Panc1 (cell line): ENCODE measurements around the gene MYL3. TPM values are rescaled to one million over a fixed set of nuclear protein-coding genes. Genes with fewer than 3 reads are reported as not detected.

Experiments
- ATAC-seq: fragments of 200-7000 bp; cut with Tn5 transposase; 2 replicates; pipeline ENCODE4 v1.9.1; 2020; ENCODE audit warnings: mild to moderate bottlenecking, moderate library complexity
- BruUV-seq: library from RNA; stranded (reverse); fragments of 400-500 nt; replicated peaks from 2 replicates; lab custom pipeline; 2021; lab: Mats Ljungman, UMichigan
- CTCF ChIA-PET: fragments of 300-600 bp; sonication (Branson Sonifier 250); formaldehyde crosslinking; loops from one replicate; lab custom pipeline; 2022; ENCODE audit warnings: antibody characterized with exemption; lab: Charles Lee
- POLR2A ChIA-PET: fragments of 300-600 bp; sonication (Branson Sonifier 250); formaldehyde crosslinking; loops from one replicate; lab custom pipeline; 2022; ENCODE audit warnings: antibody characterized with exemption; lab: Charles Lee
- DNase-seq: peaks from one replicate; pipeline ENCODE4 v3.0.0-alpha.2; 2010; ENCODE audit warnings: low read depth, low spot score
- H3K27ac ChIP-seq: 2 replicates; pipeline ENCODE4 v1.5.1; 2011; ENCODE audit warnings: mild to moderate bottlenecking, low read length, inconsistent platforms
- H3K27me3 ChIP-seq: fragments of 200-500 bp; sonication (Bioruptor generic); 2 replicates; pipeline ENCODE4 v1.6.0; 2014; ENCODE audit warnings: low read length, inconsistent platforms; ENCODE audit not compliant: control insufficient read depth, insufficient read depth
- H3K36me3 ChIP-seq: fragments of 200-500 bp; sonication (Bioruptor generic); 2 replicates; pipeline ENCODE4 v1.5.1; 2014; ENCODE audit warnings: inconsistent platforms, mild to moderate bottlenecking, low read length, moderate library complexity; ENCODE audit not compliant: control insufficient read depth, insufficient read depth
- H3K4me1 ChIP-seq: 2 replicates; pipeline ENCODE4 v1.5.1; 2011; ENCODE audit warnings: inconsistent platforms, mild to moderate bottlenecking, low read length, moderate library complexity; ENCODE audit not compliant: control insufficient read depth, insufficient read depth
- H3K4me3 ChIP-seq, 2 experiments: 2 replicates each; pipeline ENCODE4 v1.5.1; 2011 to 2012; ENCODE audit warnings: low read depth in 2 of 2, low read length in 2 of 2, mild to moderate bottlenecking in 2 of 2, inconsistent platforms in 1 of 2, moderate library complexity in 1 of 2
- H3K9me3 ChIP-seq: fragments of 200-500 bp; sonication (Bioruptor generic); 2 replicates; pipeline ENCODE4 v1.5.1; 2014; ENCODE audit warnings: low read depth, mild to moderate bottlenecking, inconsistent platforms, low read length, moderate library complexity; ENCODE audit not compliant: control insufficient read depth, insufficient read depth
- POLR2AphosphoS5 ChIP-seq: IDR thresholded peaks from 2 replicates; pipeline ENCODE4 v1.6.1; 2012; ENCODE audit warnings: mild to moderate bottlenecking, low read depth, low read length, moderate library complexity
- SIN3A ChIP-seq: IDR thresholded peaks from 2 replicates; pipeline ENCODE4 v1.6.1; 2012; ENCODE audit warnings: low read depth, mild to moderate bottlenecking, low read length, moderate library complexity, borderline replicate concordance; ENCODE audit not compliant: insufficient read depth
- TCF7L2 ChIP-seq: IDR thresholded peaks from 2 replicates; pipeline ENCODE4 v1.6.1; 2011; ENCODE audit warnings: mild to moderate bottlenecking, low read depth, low read length, inconsistent platforms
- in situ Hi-C: cut with HindIII; loops from 2 replicates; pipeline ENCODE4 v1.10.0; 2016; ENCODE audit warnings: low sequenced_read_pairs, low pct_unique_long_range_greater_than_20kb
- intact Hi-C: fragments of 100-400 bp; cut with micrococcal nuclease; formaldehyde crosslinking; loops from one replicate; pipeline ENCODE4 v1.10.0; 2022; ENCODE audit not compliant: unreplicated experiment
- total RNA-seq: library from RNA; stranded (reverse); gene quantifications from one replicate; pipeline ENCODE4 v1.2.1, GENCODE V29; 2021; ENCODE audit not compliant: unreplicated experiment
- TF ChIP-seq, protein P1 (sequence below), 2 experiments: IDR thresholded peaks; 2 replicates each; pipeline ENCODE4 v1.6.1; 2011 to 2012; ENCODE audit warnings: low read depth in 2 of 2, control low read depth in 1 of 2, low read length in 1 of 2, mild to moderate bottlenecking in 1 of 2, moderate library complexity in 1 of 2; ENCODE audit not compliant: insufficient read depth in 1 of 2
- TF ChIP-seq, protein P2 (sequence below): fragments of 450-650 bp; IDR thresholded peaks from 2 replicates; pipeline ENCODE4 v1.5.1; 2017; ENCODE audit warnings: mild to moderate bottlenecking

MYL3 gene
- total RNA-seq, 1 experiment from 2014 or later: not detected

DNA sequence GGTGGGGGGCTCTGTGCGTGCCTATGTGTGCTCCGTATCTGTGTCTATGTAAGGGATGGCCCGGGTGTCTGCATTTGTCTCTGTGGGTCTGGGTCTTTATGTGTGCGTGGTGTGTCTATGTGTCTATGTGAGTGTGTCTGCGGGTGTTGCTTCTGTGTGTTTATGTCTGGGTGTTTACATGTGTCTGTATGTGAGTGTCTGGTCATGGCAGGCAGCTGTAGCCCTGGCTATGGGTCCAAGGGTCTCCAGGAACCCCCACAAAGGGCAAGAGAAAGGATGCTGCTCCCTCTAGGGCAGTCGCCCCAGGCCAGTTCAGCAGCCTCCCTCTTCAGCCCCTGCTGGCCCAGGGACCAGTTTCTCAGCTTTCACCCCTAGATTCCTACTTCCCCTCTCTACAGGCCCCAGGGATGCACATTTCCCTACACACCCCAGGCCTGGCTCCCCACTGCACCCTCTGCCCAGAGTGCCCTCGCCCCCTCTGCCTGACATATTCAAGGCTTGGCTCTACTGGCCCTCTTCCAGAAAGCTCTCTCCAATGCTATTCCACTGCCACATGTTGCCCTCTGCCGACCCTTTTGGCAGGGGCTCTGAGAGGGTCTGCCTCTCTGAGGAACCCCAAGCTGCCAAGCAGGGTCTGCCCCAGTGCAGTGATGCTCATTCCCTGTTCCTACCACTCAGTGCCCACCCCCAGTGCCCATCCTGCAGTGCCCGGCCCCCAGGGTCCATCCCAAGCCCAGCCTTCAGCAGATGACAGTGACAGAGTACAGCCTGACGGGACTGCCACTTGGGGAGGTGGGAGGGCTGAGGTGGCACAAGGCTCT is 1.0 kb upstream of the MYL3 start:
- H3K9me3 ChIP-seq: no peaks in the 10 kb centered on the region
- DNase-seq: no peak
- in situ Hi-C loops (no loop called here), intact Hi-C loops (no loop called here)
- ChIA-PET CTCF (no interaction called here), POLR2A (no interaction called here)
- no TSS peak for BruUV-seq
- H3K27me3 ChIP-seq: no peaks in the 10 kb centered on the region
- H3K36me3 ChIP-seq: no peaks in the 10 kb centered on the region
- H3K4me1 ChIP-seq: no peaks in the 10 kb centered on the region
- no peak overlapping the region for H3K27ac ChIP-seq
- TF ChIP-seq, protein P1, sequence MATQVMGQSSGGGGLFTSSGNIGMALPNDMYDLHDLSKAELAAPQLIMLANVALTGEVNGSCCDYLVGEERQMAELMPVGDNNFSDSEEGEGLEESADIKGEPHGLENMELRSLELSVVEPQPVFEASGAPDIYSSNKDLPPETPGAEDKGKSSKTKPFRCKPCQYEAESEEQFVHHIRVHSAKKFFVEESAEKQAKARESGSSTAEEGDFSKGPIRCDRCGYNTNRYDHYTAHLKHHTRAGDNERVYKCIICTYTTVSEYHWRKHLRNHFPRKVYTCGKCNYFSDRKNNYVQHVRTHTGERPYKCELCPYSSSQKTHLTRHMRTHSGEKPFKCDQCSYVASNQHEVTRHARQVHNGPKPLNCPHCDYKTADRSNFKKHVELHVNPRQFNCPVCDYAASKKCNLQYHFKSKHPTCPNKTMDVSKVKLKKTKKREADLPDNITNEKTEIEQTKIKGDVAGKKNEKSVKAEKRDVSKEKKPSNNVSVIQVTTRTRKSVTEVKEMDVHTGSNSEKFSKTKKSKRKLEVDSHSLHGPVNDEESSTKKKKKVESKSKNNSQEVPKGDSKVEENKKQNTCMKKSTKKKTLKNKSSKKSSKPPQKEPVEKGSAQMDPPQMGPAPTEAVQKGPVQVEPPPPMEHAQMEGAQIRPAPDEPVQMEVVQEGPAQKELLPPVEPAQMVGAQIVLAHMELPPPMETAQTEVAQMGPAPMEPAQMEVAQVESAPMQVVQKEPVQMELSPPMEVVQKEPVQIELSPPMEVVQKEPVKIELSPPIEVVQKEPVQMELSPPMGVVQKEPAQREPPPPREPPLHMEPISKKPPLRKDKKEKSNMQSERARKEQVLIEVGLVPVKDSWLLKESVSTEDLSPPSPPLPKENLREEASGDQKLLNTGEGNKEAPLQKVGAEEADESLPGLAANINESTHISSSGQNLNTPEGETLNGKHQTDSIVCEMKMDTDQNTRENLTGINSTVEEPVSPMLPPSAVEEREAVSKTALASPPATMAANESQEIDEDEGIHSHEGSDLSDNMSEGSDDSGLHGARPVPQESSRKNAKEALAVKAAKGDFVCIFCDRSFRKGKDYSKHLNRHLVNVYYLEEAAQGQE (IDR thresholded peaks at IDR 0.05; ENCODE audit: insufficient read depth in 1 of 2, low read depth in 2 of 2, low read length in 1 of 2): no peak
- TF ChIP-seq SIN3A (no peak), TCF7L2 (no peak), POLR2AphosphoS5 (no peak)
- TF ChIP-seq, protein P2, sequence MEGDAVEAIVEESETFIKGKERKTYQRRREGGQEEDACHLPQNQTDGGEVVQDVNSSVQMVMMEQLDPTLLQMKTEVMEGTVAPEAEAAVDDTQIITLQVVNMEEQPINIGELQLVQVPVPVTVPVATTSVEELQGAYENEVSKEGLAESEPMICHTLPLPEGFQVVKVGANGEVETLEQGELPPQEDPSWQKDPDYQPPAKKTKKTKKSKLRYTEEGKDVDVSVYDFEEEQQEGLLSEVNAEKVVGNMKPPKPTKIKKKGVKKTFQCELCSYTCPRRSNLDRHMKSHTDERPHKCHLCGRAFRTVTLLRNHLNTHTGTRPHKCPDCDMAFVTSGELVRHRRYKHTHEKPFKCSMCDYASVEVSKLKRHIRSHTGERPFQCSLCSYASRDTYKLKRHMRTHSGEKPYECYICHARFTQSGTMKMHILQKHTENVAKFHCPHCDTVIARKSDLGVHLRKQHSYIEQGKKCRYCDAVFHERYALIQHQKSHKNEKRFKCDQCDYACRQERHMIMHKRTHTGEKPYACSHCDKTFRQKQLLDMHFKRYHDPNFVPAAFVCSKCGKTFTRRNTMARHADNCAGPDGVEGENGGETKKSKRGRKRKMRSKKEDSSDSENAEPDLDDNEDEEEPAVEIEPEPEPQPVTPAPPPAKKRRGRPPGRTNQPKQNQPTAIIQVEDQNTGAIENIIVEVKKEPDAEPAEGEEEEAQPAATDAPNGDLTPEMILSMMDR: no peak
- ATAC-seq: no peak
- no peak overlapping the region for H3K4me3 ChIP-seq

GRCh38 chr3:46862369-46863025 is 747 bp downstream of the MYL3 start:
- H3K4me1 ChIP-seq: no peaks in the 10 kb centered on the region
- H3K4me3 ChIP-seq: no peak overlapping the region
- no peak overlapping the region for H3K27ac ChIP-seq
- no peaks in the 10 kb centered on the region for H3K9me3 ChIP-seq
- H3K27me3 ChIP-seq: no peaks in the 10 kb centered on the region
- ATAC-seq (no peak), DNase-seq (no peak)
- no peaks in the 10 kb centered on the region for H3K36me3 ChIP-seq
- in situ Hi-C loops (no loop called here), intact Hi-C loops (no loop called here)
- no TSS peak for BruUV-seq
- CTCF ChIA-PET: no interaction called here
- TF ChIP-seq, protein P2: no peak
- TF ChIP-seq POLR2AphosphoS5 (no peak), TCF7L2 (no peak), SIN3A (no peak)
- TF ChIP-seq, protein P1 (IDR thresholded peaks at IDR 0.05; ENCODE audit: insufficient read depth in 1 of 2, low read depth in 2 of 2, low read length in 1 of 2): no peak
- POLR2A ChIA-PET: no interaction called here
